HepG2 (cell line): ENCODE measurements around the gene MVP. TPM values are rescaled to one million over a fixed set of nuclear protein-coding genes. Genes with fewer than 3 reads are reported as not detected.

Experiments used
- FOXK1 ChIP-seq: sonication (generic); formaldehyde crosslinking; IDR thresholded peaks from 2 replicates; pipeline ENCODE4 v1.4.0; 2020; ENCODE audit warnings: low read depth, missing genetic modification reagents, borderline replicate concordance
- GRHL1 ChIP-seq: sonication (generic); formaldehyde crosslinking; conservative IDR thresholded peaks from 2 replicates; pipeline ENCODE4 v1.8.0; 2022; ENCODE audit warnings: missing genetic modification reagents
- KDM1A ChIP-seq: IDR thresholded peaks from 2 replicates; pipeline ENCODE4 v1.6.1; 2016; ENCODE audit warnings: missing compliant biosample characterization
- MEF2D ChIP-seq: sonication (generic); formaldehyde crosslinking; IDR thresholded peaks from 2 replicates; pipeline ENCODE4 v1.5.1; 2020; ENCODE audit warnings: mild to moderate bottlenecking, missing genetic modification reagents
- MIER3 ChIP-seq: IDR thresholded peaks from 2 replicates; pipeline ENCODE4 v1.6.1; 2016; ENCODE audit warnings: missing compliant biosample characterization, borderline replicate concordance
- NFKB2 ChIP-seq: sonication (generic); formaldehyde crosslinking; IDR thresholded peaks from 2 replicates; pipeline ENCODE4 v1.4.0; 2020; ENCODE audit warnings: missing genetic modification reagents, borderline replicate concordance
- NFYB ChIP-seq: sonication (generic); formaldehyde crosslinking; IDR thresholded peaks from 2 replicates; pipeline ENCODE4 v1.4.0; 2020; ENCODE audit warnings: missing genetic modification reagents
- POLR2AphosphoS5 ChIP-seq: IDR thresholded peaks from 2 replicates; pipeline ENCODE4 v1.6.1; 2012; ENCODE audit warnings: low read depth, low read length
- REL ChIP-seq: sonication (generic); formaldehyde crosslinking; conservative IDR thresholded peaks from 2 replicates; pipeline ENCODE4 v1.8.0; 2022; ENCODE audit warnings: mild to moderate bottlenecking, missing genetic modification reagents, moderate library complexity
- ZNF12 ChIP-seq: sonication (generic); formaldehyde crosslinking; IDR thresholded peaks from 2 replicates; pipeline ENCODE4 v1.5.0; 2020; ENCODE audit warnings: missing genetic modification reagents
- ZNF124 ChIP-seq: sonication (generic); formaldehyde crosslinking; IDR thresholded peaks from 2 replicates; pipeline ENCODE4 v1.4.0; 2020; ENCODE audit warnings: missing genetic modification reagents
- ZNF232 ChIP-seq: sonication (generic); formaldehyde crosslinking; IDR thresholded peaks from 2 replicates; pipeline ENCODE4 v1.4.0; 2020; ENCODE audit warnings: missing genetic modification reagents, borderline replicate concordance
- ZNF563 ChIP-seq: sonication (generic); formaldehyde crosslinking; IDR thresholded peaks from 2 replicates; pipeline ENCODE4 v1.8.0; 2022; ENCODE audit warnings: mild to moderate bottlenecking, moderate library complexity, missing genetic modification reagents
- ZNF616 ChIP-seq: sonication (generic); formaldehyde crosslinking; IDR thresholded peaks from 2 replicates; pipeline ENCODE4 v1.5.0; 2020; ENCODE audit warnings: low read depth, mild to moderate bottlenecking, missing genetic modification reagents
- polyA plus RNA-seq, 8 experiments: library from polyadenylated mRNA; depleted of rRNA in 3 of 8; stranded (reverse) in 7 of 8; unstranded in 1 of 8; fragments of >200 nt; fragmentation: Illumina TruSeq in 4 of 8; extraction: Trizol in 4 of 8; gene quantifications; 2 replicates each; pipeline versions ENCODE4 v1.2.1 to v1.2.3, GENCODE V29; 2011 to 2016; ENCODE audit warnings: low read depth in 4 of 8, missing spikeins in 1 of 8, mixed read lengths in 1 of 8; ENCODE audit not compliant: insufficient read depth in 1 of 8
- total RNA-seq, 5 experiments: library from RNA; depleted of rRNA; stranded (reverse); fragments of >200 nt; fragmentation: Illumina TruSeq; extraction: Trizol; gene quantifications; 2 replicates each; pipeline ENCODE4 v1.2.3, GENCODE V29; 2016; ENCODE audit warnings: low read depth in 1 of 5
- TF ChIP-seq, protein P1 (sequence below): sonication (generic); formaldehyde crosslinking; conservative IDR thresholded peaks from 2 replicates; pipeline ENCODE4 v1.4.0; 2020; ENCODE audit warnings: mild to moderate bottlenecking, missing genetic modification reagents, moderate library complexity
- TF ChIP-seq, protein P2 (sequence below): sonication (generic); formaldehyde crosslinking; IDR thresholded peaks from 2 replicates; pipeline ENCODE4 v1.4.0; 2020; ENCODE audit warnings: missing genetic modification reagents
- TF ChIP-seq, protein P3 (sequence below): sonication (generic); formaldehyde crosslinking; IDR thresholded peaks from 2 replicates; pipeline ENCODE4 v1.4.0; 2020; ENCODE audit warnings: missing genetic modification reagents, mild to moderate bottlenecking, borderline replicate concordance

Gene MVP
- total and polyA plus RNA-seq, 2 of the 13 experiments (the other 11 are each of a cell fraction or from before 2014, with no cell fraction given): 22.9 to 43.5 TPM

- TF ChIP-seq, protein P1, sequence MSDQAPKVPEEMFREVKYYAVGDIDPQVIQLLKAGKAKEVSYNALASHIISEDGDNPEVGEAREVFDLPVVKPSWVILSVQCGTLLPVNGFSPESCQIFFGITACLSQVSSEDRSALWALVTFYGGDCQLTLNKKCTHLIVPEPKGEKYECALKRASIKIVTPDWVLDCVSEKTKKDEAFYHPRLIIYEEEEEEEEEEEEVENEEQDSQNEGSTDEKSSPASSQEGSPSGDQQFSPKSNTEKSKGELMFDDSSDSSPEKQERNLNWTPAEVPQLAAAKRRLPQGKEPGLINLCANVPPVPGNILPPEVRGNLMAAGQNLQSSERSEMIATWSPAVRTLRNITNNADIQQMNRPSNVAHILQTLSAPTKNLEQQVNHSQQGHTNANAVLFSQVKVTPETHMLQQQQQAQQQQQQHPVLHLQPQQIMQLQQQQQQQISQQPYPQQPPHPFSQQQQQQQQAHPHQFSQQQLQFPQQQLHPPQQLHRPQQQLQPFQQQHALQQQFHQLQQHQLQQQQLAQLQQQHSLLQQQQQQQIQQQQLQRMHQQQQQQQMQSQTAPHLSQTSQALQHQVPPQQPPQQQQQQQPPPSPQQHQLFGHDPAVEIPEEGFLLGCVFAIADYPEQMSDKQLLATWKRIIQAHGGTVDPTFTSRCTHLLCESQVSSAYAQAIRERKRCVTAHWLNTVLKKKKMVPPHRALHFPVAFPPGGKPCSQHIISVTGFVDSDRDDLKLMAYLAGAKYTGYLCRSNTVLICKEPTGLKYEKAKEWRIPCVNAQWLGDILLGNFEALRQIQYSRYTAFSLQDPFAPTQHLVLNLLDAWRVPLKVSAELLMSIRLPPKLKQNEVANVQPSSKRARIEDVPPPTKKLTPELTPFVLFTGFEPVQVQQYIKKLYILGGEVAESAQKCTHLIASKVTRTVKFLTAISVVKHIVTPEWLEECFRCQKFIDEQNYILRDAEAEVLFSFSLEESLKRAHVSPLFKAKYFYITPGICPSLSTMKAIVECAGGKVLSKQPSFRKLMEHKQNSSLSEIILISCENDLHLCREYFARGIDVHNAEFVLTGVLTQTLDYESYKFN (CRISPR knock-in tag): peak; percentile 76
- TF ChIP-seq ZNF232 (peak; percentile 97), ZNF12 (peak; percentile 29; the same call in 1 of the 2 replicates), ZNF563 (CRISPR knock-in tag) (peak; percentile 88; the same call in 1 of the 2 replicates), MEF2D (CRISPR knock-in tag) (peak; percentile 38; the same call in 1 of the 2 replicates), FOXK1 (CRISPR knock-in tag) (peak; percentile 99), ZNF124 (CRISPR knock-in tag) (peak; percentile 89), POLR2AphosphoS5 (peak; percentile 97), NFYB (CRISPR knock-in tag) (peak; percentile 76), NFKB2 (CRISPR knock-in tag) (peak; percentile 95), MIER3 (peak; percentile 92; the same call in 1 of the 2 replicates), KDM1A (no peak), GRHL1 (CRISPR knock-in tag) (no peak), REL (peak; percentile 96), ZNF616 (CRISPR knock-in tag) (peak; percentile 95)
- TF ChIP-seq, protein P2, sequence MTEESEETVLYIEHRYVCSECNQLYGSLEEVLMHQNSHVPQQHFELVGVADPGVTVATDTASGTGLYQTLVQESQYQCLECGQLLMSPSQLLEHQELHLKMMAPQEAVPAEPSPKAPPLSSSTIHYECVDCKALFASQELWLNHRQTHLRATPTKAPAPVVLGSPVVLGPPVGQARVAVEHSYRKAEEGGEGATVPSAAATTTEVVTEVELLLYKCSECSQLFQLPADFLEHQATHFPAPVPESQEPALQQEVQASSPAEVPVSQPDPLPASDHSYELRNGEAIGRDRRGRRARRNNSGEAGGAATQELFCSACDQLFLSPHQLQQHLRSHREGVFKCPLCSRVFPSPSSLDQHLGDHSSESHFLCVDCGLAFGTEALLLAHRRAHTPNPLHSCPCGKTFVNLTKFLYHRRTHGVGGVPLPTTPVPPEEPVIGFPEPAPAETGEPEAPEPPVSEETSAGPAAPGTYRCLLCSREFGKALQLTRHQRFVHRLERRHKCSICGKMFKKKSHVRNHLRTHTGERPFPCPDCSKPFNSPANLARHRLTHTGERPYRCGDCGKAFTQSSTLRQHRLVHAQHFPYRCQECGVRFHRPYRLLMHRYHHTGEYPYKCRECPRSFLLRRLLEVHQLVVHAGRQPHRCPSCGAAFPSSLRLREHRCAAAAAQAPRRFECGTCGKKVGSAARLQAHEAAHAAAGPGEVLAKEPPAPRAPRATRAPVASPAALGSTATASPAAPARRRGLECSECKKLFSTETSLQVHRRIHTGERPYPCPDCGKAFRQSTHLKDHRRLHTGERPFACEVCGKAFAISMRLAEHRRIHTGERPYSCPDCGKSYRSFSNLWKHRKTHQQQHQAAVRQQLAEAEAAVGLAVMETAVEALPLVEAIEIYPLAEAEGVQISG (CRISPR knock-in tag): peak; percentile 96
- TF ChIP-seq, protein P3, sequence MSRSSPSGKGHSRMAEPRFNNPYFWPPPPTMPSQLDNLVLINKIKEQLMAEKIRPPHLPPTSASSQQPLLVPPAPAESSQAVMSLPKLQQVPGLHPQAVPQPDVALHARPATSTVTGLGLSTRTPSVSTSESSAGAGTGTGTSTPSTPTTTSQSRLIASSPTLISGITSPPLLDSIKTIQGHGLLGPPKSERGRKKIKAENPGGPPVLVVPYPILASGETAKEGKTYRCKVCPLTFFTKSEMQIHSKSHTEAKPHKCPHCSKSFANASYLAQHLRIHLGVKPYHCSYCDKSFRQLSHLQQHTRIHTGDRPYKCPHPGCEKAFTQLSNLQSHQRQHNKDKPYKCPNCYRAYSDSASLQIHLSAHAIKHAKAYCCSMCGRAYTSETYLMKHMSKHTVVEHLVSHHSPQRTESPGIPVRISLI: peak; percentile 58; the same call in 1 of the 2 replicates
Observed at GRCh38 chr16:29805232-29806098, 14.8 kb upstream of the MVP start (continued).
